Medulla oblongata (tissue), 1 donor: ENCODE data around the gene DMRTA2.

Experiments used
- DNase-seq: peaks from one replicate; pipeline ENCODE4 v3.0.0-alpha.2; 2015; ENCODE audit errors: extremely low spot score

DMRTA2 gene

GRCh38 chr1:50422946-50423669 is at the start of gene DMRTA2:
Gene DMRTA2 (minus strand): TSS chr1:50423443. CDS start chr1:50421536, 1,907 bp downstream.
- DNase-seq = peak; percentile 43

- no peak for DNase-seq
Observed at GRCh38 chr1:50471967-50472366, 48.7 kb upstream of the DMRTA2 start.

GRCh38 chr1:50462964-50463363 is 39.7 kb upstream of the DMRTA2 start:
- DNase-seq = no peak

- DNase-seq = no peak
Observed at GRCh38 chr1:50458507-50458906, 35.3 kb upstream of the DMRTA2 start.

GRCh38 chr1:50454911-50455310 is 31.7 kb upstream of the DMRTA2 start:
- no peak for DNase-seq

- DNase-seq = no peak
Observed at GRCh38 chr1:50453266-50453665, 30.0 kb upstream of the DMRTA2 start.

- no peak for DNase-seq
Observed at GRCh38 chr1:50452700-50453099, 29.5 kb upstream of the DMRTA2 start.

- DNase-seq = no peak
Observed at GRCh38 chr1:50450861-50451653, 27.8 kb upstream of the DMRTA2 start.

- DNase-seq = no peak
Observed at GRCh38 chr1:50447961-50448360, 24.7 kb upstream of the DMRTA2 start.

- DNase-seq = no peak
Observed at GRCh38 chr1:50441183-50441582, 17.9 kb upstream of the DMRTA2 start.

GRCh38 chr1:50438945-50439344 is 15.7 kb upstream of the DMRTA2 start:
- no peak for DNase-seq

- DNase-seq = no peak
Observed at GRCh38 chr1:50436489-50436888, 13.2 kb upstream of the DMRTA2 start.

GRCh38 chr1:50430010-50430405 is 6.8 kb upstream of the DMRTA2 start:
- DNase-seq = no peak

- no peak for DNase-seq
Observed at GRCh38 chr1:50427818-50428779, 4.9 kb upstream of the DMRTA2 start.

GRCh38 chr1:50427086-50427817 is 4.0 kb upstream of the DMRTA2 start:
- DNase-seq = no peak

- no peak for DNase-seq
Observed at GRCh38 chr1:50426702-50427085, 3.5 kb upstream of the DMRTA2 start.

- no peak for DNase-seq
Observed at GRCh38 chr1:50426108-50426700, 3.0 kb upstream of the DMRTA2 start.

GRCh38 chr1:50425376-50426107 is 2.3 kb upstream of the DMRTA2 start:
- no peak for DNase-seq

- DNase-seq = no peak
Observed at GRCh38 chr1:50424884-50425375, 1.7 kb upstream of the DMRTA2 start.
